ENCODE measurements around the gene RUNDC3A.
A peak's percentile ranks its signal among the peaks of the same experiment; 100 is the strongest.
"Not testable (repeated sequence)": the region's sequence is repeated elsewhere in the genome, so short reads cannot be mapped to it uniquely, and the experiment has no call there.

RUNDC3A gene

DNA sequence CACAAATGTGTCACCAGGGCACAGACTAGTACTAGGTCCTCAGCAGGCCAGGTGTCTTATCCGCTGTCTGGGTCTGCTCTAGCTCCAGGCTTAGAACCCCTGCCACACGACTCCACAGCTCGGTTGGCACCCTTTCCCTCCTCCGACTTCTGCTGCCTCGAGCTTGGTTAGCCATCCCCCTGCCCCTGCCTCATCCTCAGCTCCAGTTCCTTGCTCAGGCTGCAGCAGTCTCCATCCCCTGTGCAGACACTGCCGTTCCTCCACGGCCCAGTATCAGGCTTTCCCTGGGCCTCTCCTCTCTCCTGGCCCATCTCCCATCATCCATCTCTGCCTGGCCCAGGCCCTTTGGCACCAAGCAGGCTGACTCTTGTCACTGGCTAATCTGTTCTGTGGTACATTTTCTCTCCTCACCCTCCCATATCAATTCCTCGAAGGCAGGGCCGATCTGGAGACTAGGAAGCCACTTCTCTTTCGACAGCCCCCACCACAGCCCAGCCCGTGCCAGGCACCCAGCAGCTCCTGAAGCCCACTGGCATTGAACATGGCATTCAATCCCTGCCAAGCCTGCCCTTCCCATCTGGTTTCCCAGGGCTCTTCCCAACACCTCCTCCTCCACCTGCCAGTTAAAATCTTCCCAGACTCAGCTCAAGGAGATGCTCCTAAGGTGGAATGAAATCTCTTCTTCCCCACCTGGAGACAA, 35.3 kb downstream of the RUNDC3A start:
- no peak for DNase-seq (ENCODE audit: low read depth, low spot score)

DNA sequence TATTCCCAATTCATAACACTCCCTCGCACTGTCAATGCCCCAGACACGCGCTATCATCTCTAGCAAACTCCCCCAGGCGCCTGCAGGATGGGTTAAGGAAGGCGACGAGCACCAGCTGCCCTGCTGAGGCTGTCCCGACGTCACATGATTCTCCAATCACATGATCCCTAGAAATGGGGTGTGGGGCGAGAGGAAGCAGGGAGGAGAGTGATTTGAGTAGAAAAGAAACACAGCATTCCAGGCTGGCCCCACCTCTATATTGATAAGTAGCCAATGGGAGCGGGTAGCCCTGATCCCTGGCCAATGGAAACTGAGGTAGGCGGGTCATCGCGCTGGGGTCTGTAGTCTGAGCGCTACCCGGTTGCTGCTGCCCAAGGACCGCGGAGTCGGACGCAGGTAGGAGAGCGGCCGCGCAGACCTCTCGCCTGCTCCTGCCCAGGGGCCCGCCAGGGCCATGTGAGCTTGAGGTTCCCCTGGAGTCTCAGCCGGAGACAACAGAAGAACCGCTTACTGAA, 36.6 kb downstream of the RUNDC3A start, which contains the start of gene GRN:
TSS of gene GRN (plus strand) at position 364 of the 515 bp plus-strand sequence. CDS start 3,863 bp downstream, outside the sequence.
- DNase-seq (ENCODE audit: low read depth, low spot score), result peak; percentile 95

DNA sequence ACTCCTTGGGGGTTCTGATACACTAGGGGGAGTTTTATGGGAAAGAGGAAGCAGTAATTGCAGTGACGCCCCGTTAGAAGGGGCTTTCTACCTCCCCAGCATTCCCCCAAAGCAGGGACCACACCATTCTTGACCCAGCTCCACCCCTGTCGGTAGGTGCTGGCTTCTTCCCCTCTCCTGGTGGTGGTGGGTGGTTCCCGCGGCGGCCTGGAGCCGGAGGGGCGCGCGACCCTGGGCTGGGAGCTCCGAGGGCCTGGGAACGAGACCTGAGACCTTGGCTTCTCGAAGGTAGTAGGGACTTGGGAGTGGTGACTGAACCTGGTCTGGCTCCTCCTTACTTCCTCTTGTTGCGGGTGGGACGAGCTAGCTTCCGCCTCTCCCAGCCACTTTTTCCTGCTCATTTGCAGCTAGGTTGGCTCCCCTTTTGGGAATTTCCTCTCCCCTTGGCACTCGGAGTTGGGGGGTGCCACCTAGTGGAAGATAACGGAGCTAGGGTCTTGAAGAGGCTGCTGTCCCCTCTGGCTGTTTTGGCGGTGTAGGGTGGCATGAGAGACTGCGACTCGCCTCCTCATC, 37.1 kb downstream of the RUNDC3A start:
- no peak for DNase-seq (ENCODE audit: low read depth, low spot score)

DNA sequence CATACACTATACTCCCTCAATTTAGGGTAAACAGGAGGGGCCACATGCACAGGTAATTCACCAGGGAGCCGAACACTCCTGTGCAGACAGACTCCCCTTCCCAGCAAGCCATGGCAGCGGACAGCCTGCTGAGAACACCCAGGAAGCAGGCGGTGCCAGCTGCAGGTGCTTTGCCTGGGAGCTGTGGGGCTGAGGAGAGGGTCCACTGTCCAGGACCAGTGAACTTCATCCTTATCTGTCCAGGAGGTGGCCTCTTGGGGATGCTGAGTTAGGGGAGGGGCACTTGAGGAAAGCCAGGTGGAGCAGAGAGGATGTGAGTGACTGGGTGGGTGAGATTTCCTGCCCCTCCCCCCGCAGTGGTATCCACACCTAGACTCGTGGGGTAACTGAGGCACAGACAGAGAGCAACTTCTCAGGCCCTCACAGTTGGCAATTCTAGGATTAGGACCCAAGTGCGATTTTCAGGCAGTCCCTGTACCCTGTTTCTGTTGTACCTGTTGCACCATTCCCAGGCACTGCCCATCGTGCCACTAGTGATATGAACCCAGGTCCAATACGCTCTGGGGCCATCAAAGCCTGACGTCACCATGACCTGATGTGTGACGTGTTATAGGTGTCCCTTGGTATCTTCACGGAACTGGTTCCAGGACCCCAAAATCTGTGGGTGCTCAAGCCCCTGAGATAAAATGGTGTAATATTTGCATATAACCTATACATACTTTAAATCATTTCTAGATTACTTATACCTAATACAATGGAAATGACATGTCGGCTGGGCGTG, 37.9 kb downstream of the RUNDC3A start:
- DNase-seq (ENCODE audit: low read depth, low spot score), result no peak

DNA sequence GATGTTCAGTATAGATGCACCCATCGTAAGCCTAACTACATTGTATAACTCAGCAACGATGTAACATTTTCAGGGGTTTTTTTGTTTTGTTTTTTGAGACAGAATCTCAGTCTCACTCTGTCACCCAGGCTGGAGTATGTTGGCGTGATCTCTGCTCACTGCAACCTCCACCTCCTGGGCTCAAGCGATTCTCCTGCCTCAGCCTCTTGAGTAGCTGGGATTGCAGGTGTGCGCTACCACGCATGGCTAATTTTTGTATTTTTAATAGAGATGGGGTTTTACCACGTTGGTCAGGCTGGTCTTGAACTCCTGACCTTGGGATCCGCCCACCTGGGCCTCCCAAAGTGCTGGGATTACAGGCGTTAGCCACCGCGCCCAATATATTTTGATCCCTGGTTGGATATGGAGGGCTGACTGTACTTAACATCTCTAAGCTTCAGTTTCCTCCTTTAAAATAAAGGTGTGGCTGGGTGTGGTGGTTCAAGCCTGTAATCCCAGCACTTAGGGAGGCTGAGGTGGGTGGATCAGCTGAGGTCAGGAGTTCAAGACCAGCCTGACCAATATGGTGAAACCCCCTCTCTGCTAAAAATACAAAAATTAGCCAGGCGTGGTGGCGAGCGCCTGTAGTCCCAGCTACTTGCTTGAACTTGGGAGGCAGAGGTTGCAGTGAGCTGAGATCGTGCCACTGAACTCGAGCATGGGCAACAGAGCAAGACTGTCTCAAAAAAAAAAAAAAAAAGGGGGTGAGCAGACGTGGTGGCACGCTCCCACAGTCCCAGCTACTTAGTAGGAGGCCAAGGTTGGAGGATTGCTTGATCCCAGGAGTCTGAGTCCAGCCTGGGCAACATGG, 39.0 kb downstream of the RUNDC3A start:
- not testable (repeated sequence) for DNase-seq (ENCODE audit: low read depth, low spot score)

DNA sequence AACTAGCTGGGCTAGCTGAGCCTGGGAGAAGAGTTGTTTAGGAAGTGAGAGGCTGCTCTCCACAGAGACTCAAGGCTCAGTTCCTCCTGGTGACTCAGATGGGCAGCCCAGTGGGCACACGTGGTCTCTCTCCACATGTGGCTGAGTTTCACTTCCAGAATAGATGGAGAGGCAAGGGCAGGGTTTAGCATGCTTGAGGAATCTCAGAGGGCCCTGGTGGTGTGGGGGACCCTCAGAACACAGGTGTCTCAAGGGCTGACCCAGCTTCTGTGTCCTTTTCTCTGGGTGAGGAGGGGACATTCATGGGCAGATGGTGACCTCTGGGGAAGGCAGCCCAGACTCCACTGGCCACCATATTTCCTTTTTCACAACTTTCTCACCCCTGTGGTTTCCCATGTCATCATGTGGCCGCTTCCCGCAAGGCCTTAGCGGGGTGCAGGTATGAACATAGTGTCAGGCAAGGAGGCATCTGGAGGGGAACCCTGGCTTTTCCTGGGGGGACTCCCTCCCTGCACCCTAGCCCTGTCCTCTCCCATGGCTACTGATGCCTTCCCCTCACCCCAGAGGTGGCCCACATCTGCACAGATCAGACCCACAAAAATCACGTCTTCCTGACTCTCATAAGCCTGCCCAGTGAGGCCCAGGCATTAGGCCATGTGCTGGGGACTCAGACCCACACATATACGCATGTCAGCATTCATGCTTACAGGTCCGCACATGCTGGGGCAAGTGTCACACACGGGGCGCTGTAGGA, 40.0 kb downstream of the RUNDC3A start:
- DNase-seq (ENCODE audit: low read depth, low spot score), result no peak

DNA sequence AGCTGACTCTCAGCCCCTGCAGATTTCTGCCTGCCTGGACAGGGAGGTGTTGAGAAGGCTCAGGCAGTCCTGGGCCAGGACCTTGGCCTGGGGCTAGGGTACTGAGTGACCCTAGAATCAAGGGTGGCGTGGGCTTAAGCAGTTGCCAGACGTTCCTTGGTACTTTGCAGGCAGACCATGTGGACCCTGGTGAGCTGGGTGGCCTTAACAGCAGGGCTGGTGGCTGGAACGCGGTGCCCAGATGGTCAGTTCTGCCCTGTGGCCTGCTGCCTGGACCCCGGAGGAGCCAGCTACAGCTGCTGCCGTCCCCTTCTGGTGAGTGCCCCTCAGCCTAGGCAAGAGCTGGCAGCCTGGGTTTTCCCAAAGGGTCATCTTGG, 40.6 kb downstream of the RUNDC3A start:
- no peak for DNase-seq (ENCODE audit: low read depth, low spot score)

DNA sequence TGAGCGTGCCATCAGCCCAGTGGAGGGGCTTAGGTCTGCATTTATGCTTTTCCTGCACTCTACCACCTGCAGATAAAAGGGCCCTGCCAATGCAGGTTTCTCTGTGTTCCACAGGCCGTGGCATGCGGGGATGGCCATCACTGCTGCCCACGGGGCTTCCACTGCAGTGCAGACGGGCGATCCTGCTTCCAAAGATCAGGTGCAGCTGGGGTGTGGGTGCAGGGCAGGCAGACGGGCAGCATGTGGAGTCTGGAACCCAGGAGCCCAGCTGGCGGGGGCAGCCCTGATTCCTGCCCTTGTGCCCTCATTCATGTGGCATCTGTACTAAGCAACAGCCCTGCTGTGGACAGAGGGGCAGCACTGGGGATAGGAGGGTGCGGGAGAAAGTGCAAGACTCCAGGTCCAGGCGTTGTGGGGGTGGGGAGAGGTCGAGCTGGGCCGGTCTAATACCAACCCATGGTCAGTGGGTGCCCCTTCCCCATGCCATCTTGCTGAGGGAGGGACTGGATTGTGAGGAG, 41.2 kb downstream of the RUNDC3A start:
- no peak for DNase-seq (ENCODE audit: low read depth, low spot score)

DNA sequence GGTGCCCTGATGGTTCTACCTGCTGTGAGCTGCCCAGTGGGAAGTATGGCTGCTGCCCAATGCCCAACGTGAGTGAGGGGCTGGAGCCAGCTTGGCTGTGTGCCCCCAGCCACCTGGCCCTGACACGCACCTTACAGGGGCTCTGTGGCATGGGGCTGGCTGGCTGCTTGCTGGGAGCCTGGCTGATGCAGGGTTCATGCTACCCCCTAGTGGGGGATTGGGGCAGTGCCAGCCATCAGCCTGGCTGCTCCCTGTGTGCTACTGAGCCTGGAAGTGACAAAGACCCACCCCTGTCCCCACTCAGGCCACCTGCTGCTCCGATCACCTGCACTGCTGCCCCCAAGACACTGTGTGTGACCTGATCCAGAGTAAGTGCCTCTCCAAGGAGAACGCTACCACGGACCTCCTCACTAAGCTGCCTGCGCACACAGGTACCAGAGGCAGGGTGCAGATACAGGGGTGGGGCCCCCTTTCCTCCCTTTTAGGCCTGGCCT, 42.4 kb downstream of the RUNDC3A start:
- no peak for DNase-seq (ENCODE audit: low read depth, low spot score)

DNA sequence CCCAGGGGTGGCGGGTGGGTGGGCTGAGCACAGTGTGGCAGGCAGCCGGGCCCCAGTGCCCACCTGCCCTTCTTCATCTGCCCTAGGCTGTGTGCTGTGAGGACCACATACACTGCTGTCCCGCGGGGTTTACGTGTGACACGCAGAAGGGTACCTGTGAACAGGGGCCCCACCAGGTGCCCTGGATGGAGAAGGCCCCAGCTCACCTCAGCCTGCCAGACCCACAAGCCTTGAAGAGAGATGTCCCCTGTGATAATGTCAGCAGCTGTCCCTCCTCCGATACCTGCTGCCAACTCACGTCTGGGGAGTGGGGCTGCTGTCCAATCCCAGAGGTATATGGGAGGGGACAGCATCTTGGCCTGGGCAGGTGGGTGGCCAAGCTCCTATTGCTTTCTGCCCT, 43.1 kb downstream of the RUNDC3A start:
- DNase-seq (ENCODE audit: low read depth, low spot score), result no peak

DNA sequence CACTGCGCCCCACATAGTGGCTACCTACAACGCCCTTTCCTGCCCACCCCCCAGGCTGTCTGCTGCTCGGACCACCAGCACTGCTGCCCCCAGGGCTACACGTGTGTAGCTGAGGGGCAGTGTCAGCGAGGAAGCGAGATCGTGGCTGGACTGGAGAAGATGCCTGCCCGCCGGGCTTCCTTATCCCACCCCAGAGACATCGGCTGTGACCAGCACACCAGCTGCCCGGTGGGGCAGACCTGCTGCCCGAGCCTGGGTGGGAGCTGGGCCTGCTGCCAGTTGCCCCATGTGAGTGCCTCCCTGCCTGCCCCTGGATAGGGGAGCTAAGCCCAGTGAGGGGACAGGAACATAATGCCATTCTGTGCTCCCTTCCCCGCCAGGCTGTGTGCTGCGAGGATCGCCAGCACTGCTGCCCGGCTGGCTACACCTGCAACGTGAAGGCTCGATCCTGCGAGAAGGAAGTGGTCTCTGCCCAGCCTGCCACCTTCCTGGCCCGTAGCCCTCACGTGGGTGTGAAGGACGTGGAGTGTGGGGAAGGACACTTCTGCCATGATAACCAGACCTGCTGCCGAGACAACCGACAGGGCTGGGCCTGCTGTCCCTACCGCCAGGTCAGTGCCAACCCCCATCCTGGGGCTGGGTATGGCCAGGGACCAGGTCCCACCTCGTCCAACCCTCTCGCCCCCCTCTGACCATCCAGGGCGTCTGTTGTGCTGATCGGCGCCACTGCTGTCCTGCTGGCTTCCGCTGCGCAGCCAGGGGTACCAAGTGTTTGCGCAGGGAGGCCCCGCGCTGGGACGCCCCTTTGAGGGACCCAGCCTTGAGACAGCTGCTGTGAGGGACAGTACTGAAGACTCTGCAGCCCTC, 43.8 kb downstream of the RUNDC3A start:
- DNase-seq (ENCODE audit: low read depth, low spot score), result no peak

DNA sequence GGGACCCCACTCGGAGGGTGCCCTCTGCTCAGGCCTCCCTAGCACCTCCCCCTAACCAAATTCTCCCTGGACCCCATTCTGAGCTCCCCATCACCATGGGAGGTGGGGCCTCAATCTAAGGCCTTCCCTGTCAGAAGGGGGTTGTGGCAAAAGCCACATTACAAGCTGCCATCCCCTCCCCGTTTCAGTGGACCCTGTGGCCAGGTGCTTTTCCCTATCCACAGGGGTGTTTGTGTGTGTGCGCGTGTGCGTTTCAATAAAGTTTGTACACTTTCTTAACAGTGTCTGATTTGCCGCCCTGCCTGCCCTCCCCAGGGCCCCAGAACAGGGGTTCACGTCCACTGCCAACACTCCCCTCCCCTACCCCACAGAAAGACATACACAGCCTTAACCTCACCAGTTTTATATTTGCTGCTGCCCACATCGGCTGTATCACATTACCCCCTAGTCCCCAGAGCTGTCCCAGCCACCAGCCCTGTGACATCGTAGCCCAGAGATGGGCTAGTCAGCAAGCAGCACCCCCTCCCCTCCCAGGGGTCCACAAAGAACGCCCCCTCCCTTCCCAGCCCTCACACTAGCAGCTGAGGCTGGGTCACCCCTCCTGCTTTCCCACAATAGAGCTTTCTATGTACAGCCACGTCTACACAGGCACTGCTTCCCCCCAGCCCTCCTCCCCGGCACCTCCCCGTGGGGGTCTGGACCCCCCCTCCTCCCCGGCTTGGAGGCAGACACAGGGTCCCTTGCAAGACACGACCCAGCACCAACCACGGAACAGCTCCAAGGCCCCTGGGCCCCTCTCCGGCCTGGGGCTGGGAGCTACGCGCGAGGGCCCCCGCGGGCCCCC, 44.6 kb downstream of the RUNDC3A start:
- no peak for DNase-seq (ENCODE audit: low read depth, low spot score)

DNA sequence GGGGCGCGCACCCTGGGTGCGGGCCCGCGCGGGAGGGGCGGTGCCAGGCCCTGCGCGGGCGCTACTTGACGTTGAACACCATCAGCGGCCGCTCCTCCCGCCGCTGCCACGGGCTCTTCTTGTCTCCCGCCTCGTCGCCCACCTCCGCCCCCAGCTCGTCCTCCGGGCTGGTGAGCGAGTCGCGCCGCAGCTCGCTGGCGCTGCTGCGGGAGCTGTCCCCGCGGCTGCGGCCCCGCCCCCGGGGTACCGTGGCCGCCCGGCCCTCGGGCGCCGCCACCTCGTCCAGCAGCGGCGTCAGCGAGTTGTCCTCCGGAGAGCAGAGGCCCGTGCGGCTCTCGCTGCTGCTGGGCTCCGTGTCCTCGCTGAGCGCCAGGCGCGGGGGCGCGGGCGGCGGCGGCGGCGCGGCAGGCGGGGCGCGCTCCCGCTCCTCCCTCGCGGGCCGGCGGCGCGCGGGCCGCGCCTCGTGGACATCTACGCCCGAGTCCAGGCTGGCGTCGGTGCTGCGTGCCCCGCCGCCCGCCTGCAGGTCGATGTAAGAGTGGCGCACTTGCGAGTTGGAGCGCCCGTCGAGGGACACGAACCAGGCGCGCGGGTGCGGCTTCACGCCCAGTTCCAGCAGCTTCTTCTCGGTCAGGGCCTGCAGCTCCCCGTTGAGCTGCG, 45.4 kb downstream of the RUNDC3A start:
- no peak for DNase-seq (ENCODE audit: low read depth, low spot score)

DNA sequence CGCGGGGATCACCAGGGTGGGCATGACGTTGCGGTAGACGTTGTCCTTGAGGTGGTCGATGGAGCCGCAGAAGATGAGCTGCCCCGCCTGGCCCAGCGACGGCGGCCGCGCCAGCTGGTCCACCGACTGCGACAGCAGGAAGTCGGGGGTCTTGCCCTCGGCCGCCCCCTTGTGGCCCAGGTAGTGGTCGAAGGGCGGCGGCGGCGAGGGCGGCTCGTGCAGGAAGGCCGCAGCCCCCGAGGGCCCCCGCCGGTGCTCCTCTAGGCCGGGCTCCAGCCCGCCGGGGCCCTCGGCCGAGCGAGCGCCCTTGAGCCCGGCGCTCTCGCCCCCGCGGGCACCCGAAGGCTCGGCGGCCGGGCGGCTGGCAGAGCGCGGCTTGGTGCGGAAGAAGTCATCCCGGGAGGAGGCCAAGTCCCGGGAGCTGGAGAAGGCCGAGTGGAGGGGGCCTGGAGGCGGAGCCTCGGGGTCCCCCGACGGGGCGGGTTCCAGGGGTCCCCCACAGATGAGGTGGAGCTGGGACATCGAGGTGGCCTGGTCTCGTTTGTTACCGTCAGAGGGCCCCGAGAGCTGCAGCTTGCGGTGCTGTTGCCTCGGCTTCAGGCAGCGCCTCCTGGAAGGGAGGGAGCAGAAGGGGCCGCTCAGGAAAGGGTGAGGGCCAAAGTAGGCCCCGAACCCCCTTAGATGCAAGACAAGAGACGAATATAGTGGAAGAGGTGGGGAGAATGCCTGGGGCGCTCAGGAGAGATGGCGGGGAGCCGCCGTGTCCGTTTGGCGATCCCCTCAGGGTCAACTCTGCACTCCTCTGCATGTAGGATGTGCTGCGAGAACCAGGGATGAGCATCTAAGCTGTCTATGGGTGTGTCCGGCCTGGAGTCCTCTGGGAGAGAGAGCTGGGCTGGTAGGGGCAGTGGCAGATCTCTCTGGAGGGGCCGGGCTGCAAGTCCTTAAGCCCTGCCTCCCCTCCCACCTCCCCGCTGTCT, 46.5 kb downstream of the RUNDC3A start:
- DNase-seq (ENCODE audit: low read depth, low spot score), result no peak

DNA sequence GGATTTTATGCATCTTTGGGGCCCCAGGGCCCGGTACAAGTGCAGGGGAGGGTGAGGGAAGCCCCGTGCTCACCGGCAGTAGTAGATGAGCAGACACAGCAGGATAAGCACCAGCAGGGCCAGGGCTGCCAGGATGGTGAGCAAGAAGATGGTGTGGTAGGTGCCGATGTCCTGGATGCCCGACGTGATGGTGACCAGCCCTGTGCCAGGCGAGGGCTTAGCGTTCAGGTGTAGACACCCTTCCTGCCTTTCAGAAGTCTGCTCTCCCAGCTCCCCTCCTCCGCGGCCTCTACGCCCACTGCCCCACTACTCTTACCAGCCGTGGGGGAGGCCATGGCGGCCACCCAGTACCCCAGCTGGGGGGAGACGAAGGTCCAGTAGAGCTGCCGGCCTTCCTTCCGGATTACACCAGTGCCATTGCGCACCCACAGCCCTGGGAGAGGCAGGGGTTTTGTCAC, 47.3 kb downstream of the RUNDC3A start:
- no peak for DNase-seq (ENCODE audit: low read depth, low spot score)

DNA sequence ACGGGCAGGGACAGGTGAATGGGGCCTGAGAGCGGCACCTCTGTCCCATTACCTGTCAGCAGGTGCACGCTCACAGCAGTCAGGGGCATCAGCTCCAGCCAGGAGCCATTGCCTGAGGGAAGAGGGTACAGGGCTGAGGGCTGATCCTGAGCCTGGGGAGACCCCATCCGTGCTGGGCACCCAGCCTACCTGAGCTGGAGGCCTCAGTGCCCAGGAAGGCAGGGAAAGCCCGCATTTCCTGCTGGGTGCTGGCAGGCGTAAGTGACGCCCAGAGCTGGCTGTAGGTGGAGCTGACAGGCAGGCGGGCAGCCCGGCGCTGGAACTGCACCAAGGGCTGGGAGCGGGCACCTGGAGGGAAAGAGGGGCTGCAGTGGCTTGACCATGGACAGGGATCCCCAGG, 47.8 kb downstream of the RUNDC3A start:
- no peak for DNase-seq (ENCODE audit: low read depth, low spot score)

DNA sequence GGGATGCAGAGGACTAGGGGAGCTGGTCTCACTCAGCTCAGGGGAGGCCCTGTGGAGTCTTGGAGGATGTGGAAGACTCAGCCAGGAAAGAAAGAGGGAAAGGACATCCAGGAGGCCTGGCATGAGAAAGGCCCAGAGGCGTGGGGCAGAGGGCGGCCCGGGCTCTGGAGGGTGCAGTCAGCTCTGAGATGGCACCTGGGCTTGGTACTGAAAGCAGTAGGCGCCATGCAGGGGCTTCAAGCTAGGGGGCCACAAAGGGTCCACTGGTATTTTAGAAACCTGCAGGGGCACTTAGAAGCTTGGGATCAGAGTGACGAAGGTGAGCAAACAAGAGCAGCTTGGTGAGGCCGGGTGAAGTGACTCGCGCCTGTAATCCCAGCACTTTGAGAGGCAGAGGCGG, 49.7 kb downstream of the RUNDC3A start:
- DNase-seq (ENCODE audit: low read depth, low spot score), result no peak

Data from brain pericyte (primary cell).